SK-N-MC (cell line): Measurements from ENCODE around the gene FOXQ1.

Experiments
- DNase-seq: peaks from one replicate; pipeline ENCODE4 v3.0.0-alpha.2; 2011; ENCODE audit warnings: low read depth, low spot score
- H3K27ac ChIP-seq: fragments of 200-600 bp; sonication (generic); 2 replicates; pipeline ENCODE4 v1.5.1; 2016; ENCODE audit warnings: mixed run types
- H3K36me3 ChIP-seq: fragments of 200-600 bp; sonication (generic); 2 replicates; pipeline ENCODE4 v1.6.1; 2017; ENCODE audit warnings: antibody characterized with exemption, low read length, mixed read lengths; ENCODE audit not compliant: insufficient read depth
- H3K4me3 ChIP-seq: fragments of 200-600 bp; sonication (generic); 2 replicates; pipeline ENCODE4 v1.5.1; 2016
- H3K9ac ChIP-seq: fragments of 200-600 bp; sonication (generic); 2 replicates; pipeline ENCODE4 v1.8.0; 2017; ENCODE audit warnings: mixed run types, mixed read lengths; ENCODE audit not compliant: insufficient read length
- H3K9me3 ChIP-seq: fragments of 200-600 bp; sonication (generic); 2 replicates; pipeline ENCODE4 v1.6.1; 2017; ENCODE audit warnings: low read depth, mild to moderate bottlenecking, antibody characterized with exemption, low read length, moderate library complexity, mixed read lengths
- EZH2 ChIP-seq: fragments of 200-600 bp; sonication (generic); IDR thresholded peaks from one replicate; pipeline ENCODE4 v1.6.1; 2017; ENCODE audit warnings: antibody characterized with exemption
- FOXP2 ChIP-seq: optimal IDR thresholded peaks from 2 replicates; pipeline ENCODE3; 2011; ENCODE audit warnings: mild to moderate bottlenecking, moderate library complexity; ENCODE audit not compliant: insufficient read depth; ENCODE audit errors: extremely low read length, control extremely low read depth
- POLR2AphosphoS5 ChIP-seq: IDR thresholded peaks from 2 replicates; pipeline ENCODE4 v1.6.1; 2012; ENCODE audit warnings: mild to moderate bottlenecking, low read depth, low read length, borderline replicate concordance

Gene FOXQ1

GRCh38 chr6:1267790-1268762 lies 43.8 kb upstream of the FOXQ1 start:
- TF ChIP-seq FOXP2: no peak
- TF ChIP-seq EZH2: no peak
- TF ChIP-seq POLR2AphosphoS5: no peak
- no peaks in the 10 kb centered on the region for H3K9me3 ChIP-seq
- no peak overlapping the region for H3K27ac ChIP-seq
- DNase-seq: no peak
- H3K9ac ChIP-seq: no peak overlapping the region
- H3K4me3 ChIP-seq: no peak overlapping the region
- no peaks in the 10 kb centered on the region for H3K36me3 ChIP-seq

GRCh38 chr6:1271071-1271763 lies 40.7 kb upstream of the FOXQ1 start:
- H3K4me3 ChIP-seq: no peak overlapping the region
- no peaks in the 10 kb centered on the region for H3K9me3 ChIP-seq
- H3K9ac ChIP-seq: no peak overlapping the region
- no peak overlapping the region for H3K27ac ChIP-seq
- TF ChIP-seq EZH2: no peak
- TF ChIP-seq FOXP2: no peak
- no peak for TF ChIP-seq POLR2AphosphoS5
- no peaks in the 10 kb centered on the region for H3K36me3 ChIP-seq
- no peak for DNase-seq

GRCh38 chr6:1278061-1278720 lies 33.7 kb upstream of the FOXQ1 start:
- no peaks in the 10 kb centered on the region for H3K36me3 ChIP-seq
- no peak overlapping the region for H3K4me3 ChIP-seq
- no peak overlapping the region for H3K9ac ChIP-seq
- TF ChIP-seq POLR2AphosphoS5 (no peak), EZH2 (no peak), FOXP2 (no peak)
- H3K9me3 ChIP-seq: no peaks in the 10 kb centered on the region
- DNase-seq: no peak
- H3K27ac ChIP-seq: no peak overlapping the region

- Histone ChIP-seq H3K36me3 (no peaks in the 10 kb centered on the region), H3K27ac (no peak overlapping the region), H3K9ac (no peak overlapping the region), H3K9me3 (no peaks in the 10 kb centered on the region), H3K4me3 (no peak overlapping the region)
- DNase-seq: no peak
- TF ChIP-seq FOXP2: no peak
- no peak for TF ChIP-seq POLR2AphosphoS5
- no peak for TF ChIP-seq EZH2
Observed at GRCh38 chr6:1279065-1279464, 32.8 kb upstream of the FOXQ1 start.

GRCh38 chr6:1280666-1281300 lies 31.1 kb upstream of the FOXQ1 start:
- TF ChIP-seq FOXP2: no peak
- TF ChIP-seq POLR2AphosphoS5: no peak
- TF ChIP-seq EZH2: no peak
- no peak for DNase-seq
- Histone ChIP-seq H3K36me3 (no peaks in the 10 kb centered on the region), H3K9me3 (no peaks in the 10 kb centered on the region), H3K4me3 (no peak overlapping the region), H3K27ac (no peak overlapping the region), H3K9ac (no peak overlapping the region)

GRCh38 chr6:1281746-1282145 lies 30.2 kb upstream of the FOXQ1 start:
- TF ChIP-seq EZH2: no peak
- no peak for TF ChIP-seq FOXP2
- no peak for TF ChIP-seq POLR2AphosphoS5
- H3K27ac ChIP-seq: no peak overlapping the region

GRCh38 chr6:1283501-1283900 lies 28.4 kb upstream of the FOXQ1 start:
- H3K4me3 ChIP-seq: no peak overlapping the region
- no peaks in the 10 kb centered on the region for H3K36me3 ChIP-seq
- H3K27ac ChIP-seq: no peak overlapping the region
- no peak for TF ChIP-seq POLR2AphosphoS5
- TF ChIP-seq FOXP2: no peak
- TF ChIP-seq EZH2: no peak
- no peak for DNase-seq
- H3K9me3 ChIP-seq: no peaks in the 10 kb centered on the region
- no peak overlapping the region for H3K9ac ChIP-seq

More at GRCh38 chr6:1281746-1282145, 30.2 kb upstream of the FOXQ1 start:
- DNase-seq: no peak
- no peak overlapping the region for H3K9ac ChIP-seq
- H3K4me3 ChIP-seq: no peak overlapping the region
- no peaks in the 10 kb centered on the region for H3K9me3 ChIP-seq
- no peaks in the 10 kb centered on the region for H3K36me3 ChIP-seq
